DMS114 treated with DMSO at 0.1 percent for 48 hours (cell line): ENCODE data around the gene ZBED1.
"Not testable (repeated sequence)": the region's sequence is repeated elsewhere in the genome, so short reads cannot be mapped to it uniquely, and the experiment has no call there.

Experiments used
- DNase-seq: peaks from one replicate; lab custom pipeline; 2025; ENCODE audit not compliant: unreplicated experiment; lab: John Stamatoyannopoulos, UW

ZBED1 gene

DNA sequence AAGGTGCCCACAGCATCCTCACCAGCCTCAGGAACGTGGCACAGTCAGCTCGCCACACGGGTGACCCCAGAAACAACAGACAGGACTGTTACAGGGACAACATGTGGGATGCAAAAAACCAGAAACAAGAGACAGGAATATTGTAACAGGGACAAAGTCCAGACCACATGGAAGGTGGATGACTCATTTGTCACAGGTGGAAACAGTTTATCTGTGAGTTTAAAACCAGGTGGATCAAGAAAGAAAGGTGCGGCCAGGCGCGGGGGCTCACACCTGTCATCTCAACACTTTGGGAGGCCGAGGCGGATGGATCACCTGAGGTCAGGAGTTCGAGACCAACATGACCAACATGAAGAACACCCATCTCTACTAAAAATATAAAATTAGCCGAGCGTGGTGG, 23.5 kb downstream of the ZBED1 start:
- DNase-seq, result not testable (repeated sequence)

DNA sequence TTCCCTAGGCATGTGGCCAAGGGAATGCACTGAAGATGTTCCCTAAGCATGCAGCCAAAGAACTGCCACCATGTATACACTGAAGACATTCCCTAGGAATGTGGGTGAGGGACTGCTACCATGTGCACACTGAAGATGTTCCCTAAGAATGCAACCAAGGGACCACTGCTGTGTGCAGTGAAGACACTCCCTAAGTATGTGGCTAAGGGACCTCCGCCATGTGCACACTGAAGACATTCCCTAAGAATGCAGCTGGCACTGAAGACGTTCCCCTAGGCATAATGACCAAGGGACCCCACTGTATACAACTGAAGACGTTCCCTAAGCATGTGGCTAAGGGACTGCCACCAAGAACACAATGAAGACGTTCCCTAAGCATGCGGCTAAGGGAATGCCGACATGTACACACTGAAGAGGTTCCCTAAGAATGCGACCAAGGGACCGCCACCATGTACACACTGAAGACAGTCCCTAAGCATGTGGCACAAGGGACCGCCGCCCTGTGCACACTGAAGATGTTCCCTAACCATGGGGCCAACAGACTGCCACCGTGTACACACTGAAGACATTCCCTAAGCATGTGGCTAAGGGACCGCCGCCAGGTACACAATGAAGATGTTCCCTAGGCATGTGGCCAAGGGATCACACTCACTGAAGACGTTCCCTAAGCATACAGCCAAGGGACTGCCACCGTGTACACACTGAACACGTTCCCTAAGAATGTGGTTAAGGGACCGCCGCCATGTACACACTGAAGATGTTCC, 25.6 kb downstream of the ZBED1 start:
- no peak for DNase-seq

DNA sequence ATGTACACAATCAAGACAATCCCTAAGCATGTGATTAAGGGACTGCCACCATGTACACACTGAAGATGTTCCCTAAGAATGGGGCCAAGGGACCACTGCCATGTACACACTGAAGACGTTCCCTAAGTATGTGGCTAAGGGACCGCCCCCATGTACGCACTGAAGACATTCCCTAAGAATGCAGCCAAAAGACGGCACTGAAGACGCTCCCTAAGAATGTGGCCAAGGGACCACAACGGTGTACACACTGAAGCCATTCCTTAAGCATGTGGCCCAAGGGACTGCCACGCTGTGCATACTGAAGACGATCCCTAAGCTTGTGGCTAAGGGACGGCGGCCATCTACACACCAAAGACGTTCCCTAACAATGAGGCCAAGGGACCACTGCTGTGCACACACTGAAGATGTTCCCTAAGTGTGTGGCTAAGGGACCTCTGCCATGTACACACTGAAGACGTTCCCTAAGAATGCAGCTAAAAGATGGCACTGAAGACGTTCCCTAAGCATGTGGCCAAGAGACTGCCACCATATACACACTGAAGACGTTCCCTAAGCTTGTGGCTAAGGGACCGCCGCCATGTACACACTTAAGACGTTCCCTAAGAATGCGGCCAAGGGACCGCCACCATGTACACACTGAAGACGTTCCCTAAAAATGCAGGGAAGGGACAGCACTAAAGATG, 26.4 kb downstream of the ZBED1 start:
- no peak for DNase-seq

DNA sequence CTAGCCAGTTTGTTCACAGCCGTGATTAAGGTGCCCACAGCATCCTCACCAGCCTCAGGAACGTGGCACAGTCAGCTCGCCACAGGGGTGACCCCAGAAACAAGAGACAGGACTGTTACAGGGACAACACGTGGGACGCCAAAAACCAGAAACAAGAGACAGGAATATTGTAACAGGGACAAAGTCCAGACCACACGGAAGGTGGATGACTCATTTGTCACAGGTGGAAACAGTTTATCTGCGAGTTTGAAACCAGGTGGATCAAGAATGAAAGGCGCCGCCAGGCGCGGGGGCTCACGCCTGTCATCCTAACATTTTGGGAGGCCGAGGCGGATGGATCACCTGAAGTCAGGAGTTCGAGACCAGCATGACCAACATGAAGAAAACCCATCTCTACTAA, 27.7 kb downstream of the ZBED1 start:
- not testable (repeated sequence) for DNase-seq

DNA sequence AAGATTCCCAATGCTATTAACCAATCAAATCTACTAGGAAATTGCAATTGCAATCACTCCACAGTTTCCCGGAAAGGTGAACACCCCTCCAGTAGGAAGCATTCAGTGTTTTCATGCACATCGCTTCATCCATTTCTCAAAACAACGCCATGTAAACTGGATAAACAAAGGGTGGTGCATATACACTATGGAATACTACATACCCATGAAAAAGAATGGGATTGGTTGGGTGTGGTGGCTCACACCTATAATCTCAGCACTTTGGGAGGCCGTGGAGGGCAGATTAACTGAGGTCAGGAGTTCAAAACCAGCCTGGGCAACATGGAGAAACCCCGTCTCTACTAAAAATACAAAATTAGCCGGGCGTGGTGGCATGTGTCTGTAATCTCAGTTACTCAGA, 29.1 kb downstream of the ZBED1 start:
- DNase-seq, result no peak

DNA sequence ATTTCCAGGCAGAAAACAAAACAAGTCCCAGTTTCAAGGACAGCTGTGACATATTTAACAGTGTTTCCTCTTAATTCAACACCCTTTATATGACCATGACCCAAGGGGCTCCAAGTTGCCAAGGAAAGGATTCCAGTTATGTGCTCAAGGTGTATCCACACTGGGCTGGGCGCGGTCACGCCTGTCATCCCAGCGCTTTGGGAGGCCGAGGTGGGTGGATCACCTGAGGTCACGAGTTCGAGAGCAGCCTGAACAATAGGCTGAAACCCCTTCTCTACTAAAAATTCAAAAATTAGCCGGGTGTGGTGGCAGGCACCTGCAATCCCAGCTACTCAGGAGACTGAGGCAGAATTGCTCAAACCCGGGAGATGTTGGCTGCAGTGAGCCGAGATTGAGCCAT, 29.6 kb downstream of the ZBED1 start:
- DNase-seq, result not testable (repeated sequence)

DNA sequence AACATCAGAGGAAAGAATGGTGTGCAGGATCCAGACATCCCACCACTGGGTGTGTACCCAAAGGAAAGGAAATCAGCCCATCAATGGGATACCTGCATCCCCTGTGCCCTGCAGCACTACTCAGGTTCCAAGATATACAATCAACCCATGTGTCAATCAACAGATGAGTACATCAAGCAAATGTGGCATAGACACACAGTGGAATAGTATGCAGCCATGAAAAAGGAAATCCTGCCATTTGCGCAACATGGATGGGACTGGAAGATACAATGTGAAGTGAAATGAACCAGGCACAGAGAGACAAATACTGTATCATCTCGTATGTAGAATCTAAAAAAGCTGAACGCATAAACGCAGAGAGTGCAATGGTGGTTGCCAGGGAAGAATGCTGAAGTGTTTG, 30.9 kb downstream of the ZBED1 start:
- not testable (repeated sequence) for DNase-seq

DNA sequence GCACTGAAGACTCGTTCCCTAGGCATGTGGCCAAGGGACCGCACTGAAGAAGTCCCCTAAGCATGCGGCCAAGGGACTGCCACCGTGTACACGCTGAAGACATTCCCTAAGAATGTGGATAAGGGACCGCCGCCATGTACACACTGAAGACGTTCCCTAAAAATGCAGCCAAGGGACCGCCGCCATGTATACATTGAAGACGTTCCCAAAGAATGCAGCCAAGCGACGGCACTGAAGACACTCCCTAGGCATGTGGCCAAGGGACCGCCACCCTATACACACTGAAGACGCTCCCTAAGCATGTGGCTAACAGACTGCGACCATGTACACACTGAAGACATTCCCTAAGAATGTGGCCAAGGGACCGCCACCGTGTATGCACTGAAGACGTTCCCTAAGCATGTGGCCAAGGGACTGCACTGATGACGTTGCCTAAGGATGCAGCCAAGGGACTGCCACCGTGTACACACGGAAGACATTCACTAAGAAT, 31.5 kb downstream of the ZBED1 start:
- DNase-seq, result no peak

DNA sequence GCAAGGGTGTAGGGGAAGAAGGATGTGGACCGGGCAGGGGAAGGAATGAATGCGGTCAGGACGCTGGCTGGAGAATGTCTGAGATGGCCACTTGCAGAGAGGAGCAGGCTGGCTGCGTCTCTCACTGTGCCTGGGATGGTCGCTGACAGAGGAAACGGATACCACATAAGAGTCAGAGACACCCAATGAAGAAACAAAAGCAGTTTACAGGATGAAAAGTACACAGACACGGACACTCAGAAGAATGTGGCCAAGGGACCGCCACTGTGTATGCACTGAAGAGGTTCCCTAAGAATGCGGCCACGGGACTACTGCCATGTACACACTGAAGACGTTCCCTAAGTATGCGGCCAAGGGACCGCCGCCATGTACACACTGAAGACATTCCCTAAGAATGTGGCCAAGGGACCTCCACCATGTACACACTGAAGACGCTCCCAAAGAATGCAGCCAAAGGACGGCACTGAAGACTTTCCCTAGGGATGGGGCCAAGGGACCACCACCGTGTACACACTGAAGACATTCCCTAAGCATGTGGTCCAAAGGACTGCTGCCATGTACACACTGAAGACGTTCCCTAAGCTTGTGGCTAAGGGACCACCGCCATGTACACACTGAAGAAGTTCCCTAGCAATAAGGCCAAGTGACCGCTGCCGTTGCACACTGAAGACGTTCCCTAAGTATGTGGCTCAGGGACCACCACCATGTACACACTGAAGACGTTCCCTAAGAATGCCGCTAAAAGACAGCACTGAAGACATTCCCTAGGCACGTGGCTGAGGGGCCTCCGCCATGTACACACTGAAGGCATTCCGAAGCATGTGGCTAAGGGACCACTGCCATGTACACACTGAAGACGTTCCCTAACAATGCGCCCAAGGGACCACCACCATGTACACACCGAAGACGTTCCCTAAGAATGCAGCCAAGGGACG, 32.2 kb downstream of the ZBED1 start:
- DNase-seq, result no peak

DNA sequence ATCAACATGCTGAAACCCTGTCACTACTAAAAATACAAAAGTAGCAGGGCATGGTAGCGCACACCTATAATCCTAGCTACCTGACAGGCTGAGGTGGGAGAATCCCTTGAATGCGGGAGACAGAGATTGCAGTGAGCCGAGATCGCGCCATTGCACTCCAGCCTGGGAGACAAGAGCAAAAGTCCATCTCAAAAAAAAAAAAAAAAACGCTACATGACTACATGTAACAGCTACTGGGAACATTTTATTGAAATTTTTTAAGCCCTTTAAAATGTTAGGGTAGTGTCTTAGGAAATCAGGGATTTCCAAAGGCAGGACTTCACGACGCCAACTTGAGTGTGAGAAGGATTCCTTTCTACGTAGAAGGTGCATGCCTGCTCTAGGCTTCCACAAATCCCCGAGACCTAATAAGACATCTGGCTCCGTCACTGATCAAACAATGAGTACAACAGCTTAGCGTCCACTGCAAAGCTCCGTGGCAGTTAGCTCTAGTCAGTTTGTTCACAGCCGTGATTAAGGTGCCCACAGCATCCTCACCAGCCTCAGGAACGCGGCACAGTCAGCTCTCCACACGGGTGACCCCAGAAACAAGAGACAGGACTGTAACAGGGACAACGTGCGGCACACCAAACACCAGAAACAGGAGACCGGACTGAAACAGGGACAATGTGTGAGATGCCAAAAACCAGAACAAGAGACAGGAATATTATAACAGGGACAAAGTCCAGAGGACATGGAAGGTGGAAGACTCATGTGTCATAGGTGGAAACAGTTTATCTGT, 33.7 kb downstream of the ZBED1 start:
- DNase-seq, result no peak

DNA sequence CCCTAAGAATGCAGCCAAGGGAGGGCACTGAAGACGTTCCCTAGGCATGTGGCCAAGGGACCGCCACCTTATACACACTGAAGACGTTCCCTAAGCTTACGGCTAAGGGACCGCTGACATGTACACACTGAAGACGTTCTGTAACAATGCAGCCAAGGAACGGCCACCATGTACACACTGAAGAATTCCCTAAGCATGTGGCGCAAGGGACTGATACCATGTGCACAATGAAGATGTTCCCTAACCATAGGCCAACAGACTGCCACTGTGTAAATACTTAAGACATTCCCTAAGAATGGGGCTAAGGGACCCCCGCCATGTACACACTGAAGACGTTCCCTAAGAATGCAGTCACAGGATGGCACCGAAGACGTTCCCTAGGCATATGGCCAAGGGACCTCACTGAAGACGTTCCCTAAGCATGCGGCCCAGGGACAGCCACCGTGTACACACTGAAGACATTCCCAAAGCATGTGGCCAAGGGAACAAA, 36.1 kb downstream of the ZBED1 start:
- DNase-seq, result no peak

DNA sequence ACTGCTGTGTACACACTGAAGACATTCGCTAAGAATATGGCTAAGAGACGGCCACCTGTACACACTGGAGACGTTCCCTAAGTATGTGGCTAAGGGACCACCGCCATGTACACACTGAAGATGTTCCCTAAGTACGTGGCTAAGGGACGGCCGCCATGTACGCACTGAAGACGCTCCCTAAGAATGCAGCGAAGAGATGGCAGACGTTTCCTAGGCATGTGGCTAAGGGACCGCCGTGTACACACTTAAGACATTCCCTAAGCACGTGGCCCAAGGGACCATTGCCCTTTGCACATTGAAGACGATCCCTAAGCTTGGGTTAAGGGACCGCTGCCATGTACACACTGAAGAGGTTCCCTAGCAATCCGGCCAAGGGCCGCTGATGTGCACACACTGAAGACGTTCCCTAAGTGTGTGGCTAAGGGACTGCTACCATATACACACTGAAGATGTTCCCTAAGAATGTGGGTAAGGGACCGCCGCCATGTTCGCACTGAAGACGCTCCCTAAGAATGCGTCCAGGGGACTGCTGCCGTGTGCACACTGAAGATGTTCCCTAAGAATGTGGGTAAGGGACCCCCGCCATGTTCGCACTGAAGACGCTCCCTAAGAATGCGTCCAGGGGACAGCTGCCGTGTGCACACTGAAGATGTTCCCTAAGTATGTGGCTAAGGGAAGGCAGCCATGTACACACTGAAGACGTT, 36.7 kb downstream of the ZBED1 start:
- no peak for DNase-seq

DNA sequence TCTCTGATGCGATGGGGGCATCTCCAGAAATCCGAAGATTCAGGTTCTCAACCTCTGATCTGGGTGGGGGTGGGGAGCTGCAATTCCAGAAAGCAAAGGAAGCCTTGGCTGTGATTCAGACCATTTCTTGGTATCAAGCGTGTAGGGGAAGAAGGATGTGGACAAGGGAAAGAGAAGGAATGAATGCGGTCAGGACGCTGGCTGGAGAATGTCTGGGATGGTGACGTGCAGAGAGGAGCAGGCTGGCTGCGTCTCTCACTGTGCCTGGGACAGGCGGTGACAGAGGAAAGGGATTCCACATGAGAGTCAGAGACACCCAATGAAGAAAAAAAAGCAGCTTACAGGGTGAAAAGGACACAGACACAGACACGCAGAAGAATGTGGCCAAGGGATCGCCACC, 37.3 kb downstream of the ZBED1 start:
- DNase-seq, result not testable (repeated sequence)

DNA sequence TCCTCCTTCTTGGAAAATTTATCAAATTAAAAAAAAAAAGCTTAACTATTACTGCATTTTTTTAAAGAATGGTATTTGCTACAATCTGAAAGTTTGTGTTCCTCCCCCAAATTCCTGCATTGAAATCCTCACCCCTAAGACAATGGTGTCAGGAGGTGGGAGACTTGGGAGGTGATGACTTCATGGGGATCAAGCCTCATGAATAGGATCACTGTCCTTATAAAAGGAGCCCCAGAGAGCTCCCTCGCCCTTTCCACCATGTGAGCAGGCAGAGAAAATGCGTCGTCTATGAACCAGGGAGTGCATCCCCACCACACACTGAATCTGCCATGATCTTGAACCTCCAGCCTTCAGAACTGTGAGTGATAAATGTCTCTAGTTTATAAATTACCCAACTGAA, 38.0 kb downstream of the ZBED1 start:
- DNase-seq, result no peak

DNA sequence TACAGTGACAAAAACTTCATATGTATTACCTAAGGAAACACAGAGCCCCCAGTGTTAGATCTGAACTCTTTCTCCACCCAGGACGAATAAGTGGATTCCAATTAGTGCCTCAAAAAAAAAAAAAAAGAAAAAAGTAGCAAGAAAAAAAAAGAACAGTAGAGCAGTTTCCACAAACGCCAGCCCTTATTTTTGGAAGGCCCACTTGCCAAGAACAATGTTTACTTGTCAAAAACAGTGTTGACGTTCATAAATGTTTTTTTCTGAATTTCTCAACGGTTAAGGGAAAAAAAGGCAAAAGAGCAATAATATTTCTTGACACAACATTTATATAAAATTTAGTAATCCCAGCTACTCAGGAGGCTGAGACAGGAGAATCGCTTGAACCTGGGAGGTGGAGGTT, 38.7 kb downstream of the ZBED1 start:
- DNase-seq, result no peak

DNA sequence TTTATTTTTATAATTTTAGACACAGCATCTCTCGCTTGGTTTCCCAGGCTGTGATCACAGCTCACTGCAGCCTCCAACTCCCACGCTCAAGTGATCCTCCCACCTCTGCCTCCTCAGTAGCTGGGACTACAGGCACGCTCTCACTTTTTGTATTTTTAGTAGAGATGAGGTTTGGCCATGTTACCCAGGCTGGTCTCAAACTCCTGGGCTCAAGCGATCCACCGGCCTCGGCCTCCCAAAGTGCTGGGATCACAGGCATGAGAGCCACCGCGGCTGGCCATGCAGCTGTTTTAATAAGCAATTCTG, 39.1 kb downstream of the ZBED1 start:
- DNase-seq, result no peak

DNA sequence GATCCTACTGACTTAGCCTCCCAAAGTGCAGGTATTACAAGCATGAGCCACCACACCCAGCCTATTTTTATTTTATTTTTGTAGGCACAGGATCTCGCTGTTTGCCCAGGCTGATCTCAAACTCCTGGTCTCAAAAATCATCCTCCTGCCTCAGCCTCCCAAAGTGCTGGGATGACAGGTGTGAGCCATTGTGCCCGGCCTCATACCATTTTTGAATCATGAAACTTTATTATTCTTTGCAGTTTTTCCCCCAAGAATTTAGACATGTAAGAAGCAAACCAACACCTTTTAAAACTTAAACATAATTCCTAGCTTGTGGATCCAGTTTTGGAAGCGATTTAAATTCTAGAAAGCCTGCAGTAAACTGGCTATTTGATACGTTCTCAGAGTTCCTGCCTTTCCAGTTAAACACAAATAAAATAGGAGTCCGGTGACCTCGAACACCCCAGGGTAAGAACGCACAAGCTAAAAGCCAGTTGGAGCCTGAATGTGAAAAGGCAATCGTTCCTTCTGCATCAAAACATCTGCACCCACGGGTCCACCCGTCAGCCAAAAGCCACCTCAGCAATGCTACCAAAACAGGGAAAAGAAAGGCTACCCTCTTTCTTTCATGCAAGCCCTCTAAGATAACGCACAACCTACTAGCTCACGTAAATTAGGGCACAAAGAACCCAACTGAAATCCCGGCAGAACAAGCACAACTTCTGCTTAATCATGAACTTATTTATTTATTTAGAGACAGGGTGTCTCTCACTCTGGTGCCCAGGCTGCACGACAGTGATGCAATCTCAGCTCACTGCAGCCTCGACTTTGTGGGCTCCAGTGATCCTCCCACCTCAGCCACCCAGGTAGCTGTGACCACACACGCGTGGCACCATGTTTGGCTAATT, 39.7 kb downstream of the ZBED1 start:
- DNase-seq, result not testable (repeated sequence)

DNA sequence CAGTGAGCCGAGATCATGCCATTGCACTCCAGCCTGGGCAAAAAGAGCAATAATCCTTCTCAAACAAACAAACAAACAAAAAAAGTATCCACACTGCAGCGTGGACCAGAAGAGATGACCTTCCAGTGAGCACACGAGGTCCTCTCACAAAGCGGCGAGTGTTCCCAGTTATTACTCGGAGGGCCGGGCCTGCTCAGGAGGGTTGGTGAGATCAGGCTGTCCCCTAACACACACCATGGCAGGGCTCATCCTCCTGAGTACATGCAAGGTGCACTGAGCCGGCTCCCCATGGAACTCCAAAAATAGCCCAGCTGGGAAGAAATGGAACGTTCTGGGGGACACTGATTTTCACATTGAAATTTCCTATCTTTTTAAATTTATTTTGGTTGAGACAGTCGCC, 40.7 kb downstream of the ZBED1 start:
- not testable (repeated sequence) for DNase-seq

DNA sequence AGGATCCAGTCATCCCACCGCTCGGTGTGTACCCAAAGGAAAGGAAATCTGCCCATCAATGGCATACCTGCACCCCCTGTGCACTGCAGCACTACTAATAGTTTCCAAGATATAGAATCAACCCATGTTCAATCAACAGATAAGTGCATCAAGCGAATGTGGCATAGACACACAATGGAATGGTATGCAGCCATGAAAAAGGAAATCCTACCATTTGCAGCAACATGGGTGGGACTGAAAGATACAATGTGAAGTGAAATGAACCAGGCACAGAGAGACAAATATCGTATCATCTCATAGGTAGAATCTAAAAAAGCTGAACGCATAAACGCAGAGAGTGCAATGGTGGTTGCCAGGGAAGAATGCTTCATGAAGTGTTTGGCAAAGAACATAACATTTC, 42.5 kb downstream of the ZBED1 start:
- no peak for DNase-seq
